ENCODE results near the gene INTS14. TPM values are rescaled to one million over a fixed set of nuclear protein-coding genes. Genes with fewer than 3 reads are reported as not detected.

INTS14 gene
- total RNA-seq, 1 experiment from 2014 or later = 39.9 TPM

DNA sequence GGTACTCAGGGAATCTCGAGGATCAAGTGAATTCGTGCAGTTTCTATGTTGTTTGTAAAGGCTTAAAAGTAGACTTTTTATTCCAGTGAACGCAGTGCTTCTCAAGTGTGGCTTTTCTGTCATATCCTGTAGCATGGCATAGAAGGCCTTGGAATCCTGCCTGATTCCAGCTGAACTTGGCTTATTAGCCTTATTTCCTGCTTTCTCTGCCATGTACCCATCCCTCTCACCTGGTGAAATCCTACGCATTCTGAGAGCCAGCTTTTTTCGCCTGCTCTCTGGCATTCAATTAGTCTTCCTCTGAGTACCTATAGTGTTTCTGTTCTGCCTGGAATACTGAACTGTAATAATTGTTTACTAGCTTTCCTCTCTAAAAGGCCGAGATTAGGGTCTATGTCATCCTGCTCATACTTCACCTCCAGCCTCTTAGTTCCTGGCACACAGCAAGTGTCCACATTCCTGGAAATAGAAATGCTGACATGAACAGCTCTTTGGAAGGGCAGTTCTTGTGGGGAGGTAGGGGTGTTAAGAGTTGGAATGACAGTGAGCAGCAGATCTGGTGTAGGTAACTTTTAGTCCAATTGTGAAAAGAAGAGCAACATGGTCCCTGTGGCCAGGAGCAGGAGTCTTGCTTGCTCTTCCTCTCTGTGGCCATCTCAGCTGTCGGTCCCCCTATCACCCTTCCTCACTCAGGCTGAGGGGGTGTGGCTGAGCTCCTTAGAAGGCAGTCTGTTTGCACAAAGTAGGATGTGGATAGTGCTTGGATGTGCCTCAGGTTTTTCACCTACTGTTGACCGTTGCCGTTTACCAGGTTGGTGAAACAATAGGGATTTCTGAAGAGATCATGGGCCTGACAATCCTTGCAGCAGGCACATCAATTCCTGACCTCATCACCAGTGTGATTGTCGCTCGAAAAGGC is 41.2 kb upstream of the INTS14 start:
- BruUV-seq (replicated peaks) = no TSS peak
- Histone ChIP-seq H3K4me3 (ENCODE audit: low read depth, low read length, poor library complexity, severe bottlenecking) (no peak overlapping the region), H3K9me3 (ENCODE audit: low read depth, low read length, poor library complexity, severe bottlenecking) (no peaks in the 10 kb centered on the region), H3K27me3 (replicated peaks; ENCODE audit: insufficient read depth, low read depth, low read length, poor library complexity) (no peaks in the 10 kb centered on the region), H3K4me1 (ENCODE audit: insufficient read depth, low read length, poor library complexity, severe bottlenecking) (no peaks in the 10 kb centered on the region), H3K36me3 (ENCODE audit: insufficient read depth, low read length, poor library complexity, severe bottlenecking) (no peaks in the 10 kb centered on the region), H3K27ac (ENCODE audit: low read depth, low read length, poor library complexity, severe bottlenecking) (no peak overlapping the region)
- ChIA-PET CTCF (no interaction called here), POLR2A (ENCODE audit: low non-redundant PET) (no interaction called here)
- no peak for DNase-seq (ENCODE audit: low spot score)
- intact Hi-C loops (cut with micrococcal nuclease; ENCODE audit: unreplicated experiment) = no loop called here
- TF ChIP-seq, protein P1, sequence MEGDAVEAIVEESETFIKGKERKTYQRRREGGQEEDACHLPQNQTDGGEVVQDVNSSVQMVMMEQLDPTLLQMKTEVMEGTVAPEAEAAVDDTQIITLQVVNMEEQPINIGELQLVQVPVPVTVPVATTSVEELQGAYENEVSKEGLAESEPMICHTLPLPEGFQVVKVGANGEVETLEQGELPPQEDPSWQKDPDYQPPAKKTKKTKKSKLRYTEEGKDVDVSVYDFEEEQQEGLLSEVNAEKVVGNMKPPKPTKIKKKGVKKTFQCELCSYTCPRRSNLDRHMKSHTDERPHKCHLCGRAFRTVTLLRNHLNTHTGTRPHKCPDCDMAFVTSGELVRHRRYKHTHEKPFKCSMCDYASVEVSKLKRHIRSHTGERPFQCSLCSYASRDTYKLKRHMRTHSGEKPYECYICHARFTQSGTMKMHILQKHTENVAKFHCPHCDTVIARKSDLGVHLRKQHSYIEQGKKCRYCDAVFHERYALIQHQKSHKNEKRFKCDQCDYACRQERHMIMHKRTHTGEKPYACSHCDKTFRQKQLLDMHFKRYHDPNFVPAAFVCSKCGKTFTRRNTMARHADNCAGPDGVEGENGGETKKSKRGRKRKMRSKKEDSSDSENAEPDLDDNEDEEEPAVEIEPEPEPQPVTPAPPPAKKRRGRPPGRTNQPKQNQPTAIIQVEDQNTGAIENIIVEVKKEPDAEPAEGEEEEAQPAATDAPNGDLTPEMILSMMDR (conservative IDR thresholded peaks at IDR 0.05; ENCODE audit: low read depth, low read length) = no peak
- TF ChIP-seq EZH2 (IDR thresholded peaks at IDR 0.05; ENCODE audit: borderline replicate concordance, low read depth, low read length, poor library complexity, severe bottlenecking) = no peak

DNA sequence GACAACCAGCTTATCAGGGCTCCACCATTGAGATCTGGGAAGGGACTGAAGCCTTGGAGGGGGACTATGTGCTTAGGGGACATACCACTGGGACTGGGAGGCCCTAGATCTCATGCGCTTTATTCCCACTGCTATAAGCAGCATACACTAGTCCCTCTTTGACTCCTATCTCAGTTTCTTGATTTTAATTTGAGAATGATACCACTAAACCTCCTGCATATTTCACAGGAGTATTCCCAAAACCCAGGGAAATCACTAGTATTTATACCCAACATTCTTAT is 40.1 kb upstream of the INTS14 start:
- CTCF ChIA-PET = no interaction called here
- TF ChIP-seq, protein P1 (conservative IDR thresholded peaks at IDR 0.05; ENCODE audit: low read depth, low read length) = no peak
- TF ChIP-seq EZH2 (IDR thresholded peaks at IDR 0.05; ENCODE audit: borderline replicate concordance, low read depth, low read length, poor library complexity, severe bottlenecking) = no peak
- Histone ChIP-seq H3K4me3 (ENCODE audit: low read depth, low read length, poor library complexity, severe bottlenecking) (no peak overlapping the region), H3K27me3 (replicated peaks; ENCODE audit: insufficient read depth, low read depth, low read length, poor library complexity) (no peaks in the 10 kb centered on the region), H3K9me3 (ENCODE audit: low read depth, low read length, poor library complexity, severe bottlenecking) (no peaks in the 10 kb centered on the region), H3K4me1 (ENCODE audit: insufficient read depth, low read length, poor library complexity, severe bottlenecking) (no peaks in the 10 kb centered on the region), H3K36me3 (ENCODE audit: insufficient read depth, low read length, poor library complexity, severe bottlenecking) (no peaks in the 10 kb centered on the region), H3K27ac (ENCODE audit: low read depth, low read length, poor library complexity, severe bottlenecking) (no peak overlapping the region)
- no peak for DNase-seq (ENCODE audit: low spot score)
- POLR2A ChIA-PET (ENCODE audit: low non-redundant PET) = no interaction called here
- intact Hi-C loops (cut with micrococcal nuclease; ENCODE audit: unreplicated experiment) = no loop called here
- BruUV-seq (replicated peaks) = no TSS peak

DNA sequence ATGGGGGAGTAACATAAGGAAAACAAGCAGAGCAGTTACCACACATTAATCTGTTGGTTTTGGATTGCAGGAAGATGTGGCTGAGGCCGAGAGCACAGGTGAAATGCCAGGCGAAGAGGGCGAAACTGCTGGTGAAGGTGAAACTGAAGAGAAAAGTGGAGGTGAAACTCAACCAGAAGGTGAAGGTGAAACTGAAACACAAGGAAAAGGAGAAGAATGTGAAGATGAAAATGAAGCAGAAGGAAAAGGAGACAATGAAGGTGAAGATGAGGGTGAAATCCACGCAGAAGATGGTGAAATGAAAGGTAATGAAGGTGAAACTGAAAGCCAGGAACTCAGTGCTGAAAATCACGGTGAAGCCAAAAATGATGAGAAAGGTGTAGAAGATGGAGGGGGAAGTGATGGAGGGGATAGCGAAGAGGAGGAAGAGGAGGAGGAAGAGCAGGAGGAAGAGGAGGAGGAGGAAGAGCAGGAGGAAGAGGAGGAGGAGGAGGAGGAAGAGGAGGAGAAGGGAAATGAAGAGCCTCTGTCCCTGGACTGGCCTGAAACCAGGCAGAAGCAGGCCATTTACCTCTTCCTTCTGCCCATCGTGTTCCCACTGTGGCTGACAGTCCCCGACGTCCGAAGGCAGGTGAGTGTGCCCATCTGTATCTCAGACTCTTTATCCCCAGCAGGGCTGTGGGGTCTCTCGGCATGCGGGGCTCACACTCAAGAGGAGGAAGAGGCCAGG is 39.5 kb upstream of the INTS14 start:
- ChIA-PET CTCF (no interaction called here), POLR2A (ENCODE audit: low non-redundant PET) (no interaction called here)
- DNase-seq (ENCODE audit: low spot score) = no peak
- Histone ChIP-seq H3K4me1 (ENCODE audit: insufficient read depth, low read length, poor library complexity, severe bottlenecking) (no peaks in the 10 kb centered on the region), H3K27me3 (replicated peaks; ENCODE audit: insufficient read depth, low read depth, low read length, poor library complexity) (no peaks in the 10 kb centered on the region), H3K36me3 (ENCODE audit: insufficient read depth, low read length, poor library complexity, severe bottlenecking) (no peaks in the 10 kb centered on the region), H3K9me3 (ENCODE audit: low read depth, low read length, poor library complexity, severe bottlenecking) (no peaks in the 10 kb centered on the region), H3K4me3 (ENCODE audit: low read depth, low read length, poor library complexity, severe bottlenecking) (no peak overlapping the region), H3K27ac (ENCODE audit: low read depth, low read length, poor library complexity, severe bottlenecking) (no peak overlapping the region)
- TF ChIP-seq, protein P1 (conservative IDR thresholded peaks at IDR 0.05; ENCODE audit: low read depth, low read length) = no peak
- no peak for TF ChIP-seq EZH2 (IDR thresholded peaks at IDR 0.05; ENCODE audit: borderline replicate concordance, low read depth, low read length, poor library complexity, severe bottlenecking)
- BruUV-seq (replicated peaks) = no TSS peak
- intact Hi-C loops (cut with micrococcal nuclease; ENCODE audit: unreplicated experiment) = no loop called here

Data from A673 (cell line).